Esophagus squamous epithelium (tissue), 5 donors: ENCODE measurements around the gene FUT7. TPM values are rescaled to one million over a fixed set of nuclear protein-coding genes. Genes with fewer than 3 reads are reported as not detected.

Experiments
- DNase-seq: peaks from one replicate; lab custom pipeline; 2025; lab: John Stamatoyannopoulos, UW
- H3K27ac ChIP-seq, 4 donors: fragments of 200-600 bp; sonication (generic); one replicate each; pipeline ENCODE4 v1.5.1; 2016 to 2019; ENCODE audit warnings: mild to moderate bottlenecking in 1 of 4
- H3K27me3 ChIP-seq, 4 donors: fragments of 200-600 bp; sonication (generic); 1 replicate in 3 of 4; 2 replicates in 1 of 4; pipeline versions ENCODE4 v1.5.1 to v1.6.0; 2017 to 2021; ENCODE audit warnings: antibody characterized with exemption in 1 of 4
- H3K36me3 ChIP-seq, 3 donors: fragments of 200-600 bp; sonication (generic); one replicate each; pipeline ENCODE4 v1.5.1; 2016 to 2019
- H3K4me1 ChIP-seq, 3 donors: fragments of 200-600 bp; sonication (generic); one replicate each; pipeline ENCODE4 v1.5.1; 2017 to 2019
- H3K4me3 ChIP-seq, 4 donors: fragments of 200-600 bp; sonication (generic); 1 replicate in 3 of 4; 2 replicates in 1 of 4; pipeline ENCODE4 v1.5.1; 2016 to 2019; ENCODE audit warnings: mild to moderate bottlenecking in 2 of 4, moderate library complexity in 1 of 4
- H3K9me3 ChIP-seq, 3 donors: fragments of 200-600 bp; sonication (generic); one replicate each; pipeline ENCODE4 v1.5.1; 2016 to 2019
- POLR2A ChIP-seq, 4 donors: fragments of 450-650 bp; IDR thresholded peaks; one replicate each; pipeline ENCODE4 v1.6.1; 2017; ENCODE audit warnings: antibody characterized with exemption in 4 of 4, mild to moderate bottlenecking in 4 of 4, moderate library complexity in 3 of 4
- WGBS, 2 donors: methylation state at CpG; one replicate each; pipeline ENCODE4 v1.1.5; 2018; 5-methylcytosine and 5-hydroxymethylcytosine counted together
- intact Hi-C: fragments of 100-400 bp; cut with DNase I; formaldehyde crosslinking; loops from one replicate; pipeline ENCODE4 v1.15.0; 2022
- total RNA-seq, 4 donors: library from RNA; depleted of rRNA; stranded (reverse); fragments of >200 nt; gene quantifications; one replicate each; pipeline ENCODE4 v1.1.0, GENCODE V29; 2016
- TF ChIP-seq, protein P1 (sequence below), 6 experiments: fragments of 450-650 bp in 4 of 6; fragments of 200-600 bp in 2 of 6; sonication (generic) in 2 of 6; IDR thresholded peaks; one replicate each; pipeline ENCODE4 v1.5.1; 2016 to 2019; ENCODE audit warnings: antibody characterized with exemption in 6 of 6, mild to moderate bottlenecking in 4 of 6, moderate library complexity in 4 of 6
- donor health status: DM: yes; HTN: yes; CAD: no.

Gene FUT7
- total RNA-seq, 4 donors from 2014 or later: 0.13 to 0.38 (median 0.21) TPM; not detected in 1

DNA sequence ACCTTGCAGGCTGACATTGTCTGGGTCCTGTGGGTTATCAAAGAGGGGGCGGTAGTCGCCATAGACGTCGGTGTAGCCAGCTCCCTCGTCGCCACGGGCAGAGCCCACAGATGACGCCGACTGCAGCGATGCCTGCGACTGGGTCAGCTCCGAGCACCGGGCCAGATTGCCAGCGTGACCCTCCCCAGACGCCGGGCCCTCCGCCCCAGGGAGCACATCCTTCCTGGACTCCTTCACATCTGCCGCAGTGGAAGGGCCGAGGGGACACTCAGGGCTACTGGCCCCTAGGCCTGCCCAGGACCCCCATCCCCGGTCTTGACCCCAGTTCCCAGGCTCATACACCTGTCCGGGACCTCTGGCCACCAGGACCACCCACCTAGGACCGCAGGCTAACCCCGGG lies 17.7 kb downstream of the FUT7 start:
- Histone ChIP-seq H3K36me3 (peaks cover 0 to 90% (median 0%) of the 10 kb centered on the region in 3 donors), H3K9me3 (no peaks in the 10 kb centered on the region), H3K4me1 (no peaks in the 10 kb centered on the region), H3K27me3 (no peaks in the 10 kb centered on the region), H3K27ac (no peak overlapping the region), H3K4me3 (no peak overlapping the region)
- WGBS, 2 donors: 94 to 100% methylated on average over 3 to 16 of the region's 23 CpGs
- no peak for DNase-seq
- TF ChIP-seq, protein P1, sequence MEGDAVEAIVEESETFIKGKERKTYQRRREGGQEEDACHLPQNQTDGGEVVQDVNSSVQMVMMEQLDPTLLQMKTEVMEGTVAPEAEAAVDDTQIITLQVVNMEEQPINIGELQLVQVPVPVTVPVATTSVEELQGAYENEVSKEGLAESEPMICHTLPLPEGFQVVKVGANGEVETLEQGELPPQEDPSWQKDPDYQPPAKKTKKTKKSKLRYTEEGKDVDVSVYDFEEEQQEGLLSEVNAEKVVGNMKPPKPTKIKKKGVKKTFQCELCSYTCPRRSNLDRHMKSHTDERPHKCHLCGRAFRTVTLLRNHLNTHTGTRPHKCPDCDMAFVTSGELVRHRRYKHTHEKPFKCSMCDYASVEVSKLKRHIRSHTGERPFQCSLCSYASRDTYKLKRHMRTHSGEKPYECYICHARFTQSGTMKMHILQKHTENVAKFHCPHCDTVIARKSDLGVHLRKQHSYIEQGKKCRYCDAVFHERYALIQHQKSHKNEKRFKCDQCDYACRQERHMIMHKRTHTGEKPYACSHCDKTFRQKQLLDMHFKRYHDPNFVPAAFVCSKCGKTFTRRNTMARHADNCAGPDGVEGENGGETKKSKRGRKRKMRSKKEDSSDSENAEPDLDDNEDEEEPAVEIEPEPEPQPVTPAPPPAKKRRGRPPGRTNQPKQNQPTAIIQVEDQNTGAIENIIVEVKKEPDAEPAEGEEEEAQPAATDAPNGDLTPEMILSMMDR (IDR thresholded peaks at IDR 0.05): no peak
- no peak for TF ChIP-seq POLR2A (IDR thresholded peaks at IDR 0.05)
- intact Hi-C loops: no loop called here

DNA sequence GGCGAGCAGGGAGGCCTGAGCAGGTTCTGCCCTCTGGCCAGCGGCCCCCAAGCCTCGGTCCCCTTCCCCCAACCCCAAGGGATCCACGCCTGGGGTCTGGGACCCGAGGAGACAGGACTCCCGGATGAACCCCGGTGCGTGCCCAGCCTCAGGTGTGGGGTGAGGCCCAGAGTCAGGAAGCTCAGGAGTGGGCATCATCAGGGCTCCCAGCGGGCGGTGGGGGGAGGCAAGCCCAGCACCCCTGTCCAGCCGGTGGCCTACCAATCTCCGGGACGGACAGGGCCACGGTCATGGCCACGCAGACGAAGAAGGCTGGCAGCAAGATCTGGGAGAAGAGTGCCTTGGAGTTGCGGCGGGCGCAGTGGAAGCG lies 18.3 kb downstream of the FUT7 start:
- no peaks in the 10 kb centered on the region for H3K27me3 ChIP-seq
- no peak overlapping the region for H3K4me3 ChIP-seq
- intact Hi-C loops: no loop called here
- H3K36me3 ChIP-seq: peaks cover 0 to 88% (median 0%) of the 10 kb centered on the region in 3 donors
- 90% methylated on average over 2 of the region's 20 CpGs; no CpG with 5 or more reads in 1 of the 2 donors for WGBS, 2 donors
- TF ChIP-seq POLR2A (IDR thresholded peaks at IDR 0.05): no peak
- TF ChIP-seq, protein P1 (IDR thresholded peaks at IDR 0.05): no peak
- no peaks in the 10 kb centered on the region for H3K9me3 ChIP-seq
- no peaks in the 10 kb centered on the region for H3K4me1 ChIP-seq
- no peak for DNase-seq
- H3K27ac ChIP-seq: no peak overlapping the region

DNA sequence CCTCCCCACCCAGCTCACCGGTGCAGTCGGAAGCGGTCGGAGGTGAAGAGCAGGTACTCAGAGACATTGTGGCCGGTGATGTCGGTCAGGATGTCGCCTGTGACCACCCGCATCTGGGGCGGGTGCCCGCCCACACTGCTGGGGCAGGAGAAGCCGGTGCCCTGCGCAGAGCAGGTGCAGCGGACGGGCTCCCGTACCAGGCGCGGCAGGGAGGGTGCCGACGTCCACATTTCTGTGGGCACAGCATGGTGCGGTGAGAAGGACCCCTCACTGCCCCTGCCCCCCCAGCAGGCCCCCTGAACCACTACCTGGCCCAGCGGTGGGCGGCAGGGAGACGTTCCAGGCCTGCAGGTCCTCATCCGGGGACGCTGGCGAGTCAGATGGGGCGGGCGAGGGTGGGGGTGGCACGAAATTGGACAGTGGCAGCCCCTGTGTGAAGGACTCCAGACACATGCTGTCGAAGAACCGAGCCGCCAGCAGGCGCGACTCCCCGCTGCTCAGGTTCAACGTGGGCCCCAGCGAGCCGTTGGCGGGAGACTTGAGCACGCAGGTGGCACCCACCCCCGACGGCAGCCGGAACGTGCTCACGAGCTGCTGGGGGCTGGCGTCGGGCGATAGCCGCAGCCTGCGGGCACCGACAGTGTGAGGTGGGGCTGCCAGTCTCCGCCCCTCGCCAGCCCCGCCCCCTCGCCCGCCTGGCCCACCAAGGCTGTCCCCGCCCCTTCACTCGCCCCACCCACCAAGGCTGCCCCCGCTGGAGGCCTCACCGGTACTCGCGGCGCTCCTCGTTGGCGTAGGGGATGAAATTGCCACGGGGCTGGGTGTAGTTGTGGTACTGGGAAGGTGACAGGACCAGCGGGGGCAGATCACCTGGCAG lies 19.0 kb downstream of the FUT7 start:
- intact Hi-C loops: no loop called here
- DNase-seq: no peak

DNA sequence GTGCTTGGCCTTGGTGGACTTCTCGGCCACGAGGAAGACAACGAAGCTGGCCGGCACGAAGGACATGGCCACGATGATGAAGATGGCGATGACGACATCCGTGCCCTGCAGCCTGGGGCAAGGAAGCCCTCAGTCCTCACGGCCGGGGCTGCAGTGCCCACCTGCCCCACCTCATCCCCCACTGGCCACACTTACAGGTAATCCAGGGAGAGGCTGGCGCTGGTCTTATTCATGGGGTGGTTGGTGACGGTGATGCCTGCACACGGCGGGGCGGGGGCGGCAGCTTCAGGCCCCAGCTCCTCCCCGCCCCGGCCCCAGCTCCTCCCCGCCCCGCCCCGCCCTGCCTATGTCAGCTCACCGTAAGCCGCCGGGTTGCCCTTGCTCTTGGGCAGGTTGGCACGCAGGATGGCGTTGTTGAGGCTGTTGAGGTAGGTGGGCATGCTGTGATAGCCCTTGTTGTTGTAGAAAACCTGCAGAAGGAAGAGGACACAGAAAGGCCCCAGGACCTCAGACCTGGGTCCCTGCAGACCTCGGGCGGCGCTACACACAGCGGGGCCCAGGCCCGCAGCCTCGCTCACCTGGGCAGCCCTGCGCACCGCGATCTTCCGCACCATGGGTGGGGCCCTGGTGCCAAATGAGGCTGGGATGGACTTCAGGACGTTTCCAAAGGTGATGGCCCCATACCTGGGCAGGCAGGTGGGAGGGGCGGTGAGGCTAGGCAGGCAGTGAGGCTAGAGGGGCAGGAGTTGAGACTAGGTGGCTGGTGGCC lies 19.8 kb downstream of the FUT7 start:
- peaks cover 0 to 86% (median 0%) of the 10 kb centered on the region in 3 donors for H3K36me3 ChIP-seq
- intact Hi-C loops: no loop called here
- TF ChIP-seq POLR2A (IDR thresholded peaks at IDR 0.05): no peak
- TF ChIP-seq, protein P1 (IDR thresholded peaks at IDR 0.05): no peak
- H3K9me3 ChIP-seq: no peaks in the 10 kb centered on the region
- no peak overlapping the region for H3K4me3 ChIP-seq
- WGBS, 2 donors: 83 to 89% methylated on average over 14 to 26 of the region's 39 CpGs
- no peak overlapping the region for H3K27ac ChIP-seq
- no peaks in the 10 kb centered on the region for H3K27me3 ChIP-seq
- no peak for DNase-seq
- peaks cover 0 to 7% (median 0%) of the 10 kb centered on the region in 3 donors for H3K4me1 ChIP-seq

More for the DNA sequence above, 19.0 kb downstream of the FUT7 start:
- WGBS, 2 donors: 88 to 91% methylated on average over 17 to 29 of the region's 67 CpGs
- H3K9me3 ChIP-seq: no peaks in the 10 kb centered on the region
- H3K4me3 ChIP-seq: no peak overlapping the region
- H3K36me3 ChIP-seq: peaks cover 0 to 93% (median 0%) of the 10 kb centered on the region in 3 donors
- H3K27ac ChIP-seq: no peak overlapping the region
- no peaks in the 10 kb centered on the region for H3K4me1 ChIP-seq
- no peak for TF ChIP-seq POLR2A (IDR thresholded peaks at IDR 0.05)
- TF ChIP-seq, protein P1 (IDR thresholded peaks at IDR 0.05): no peak
- H3K27me3 ChIP-seq: no peaks in the 10 kb centered on the region
